Ovary (tissue), 3 donors: ENCODE measurements around the gene WBP2NL.

Experiments used
- POLR2A ChIP-seq: fragments of 450-650 bp; IDR thresholded peaks from one replicate; pipeline ENCODE4 v1.6.1; 2017; ENCODE audit warnings: antibody characterized with exemption, mild to moderate bottlenecking, moderate library complexity
- TF ChIP-seq, protein P1 (sequence below), 3 donors: fragments of 450-650 bp in 2 of 3; fragments of 200-600 bp in 1 of 3; IDR thresholded peaks; one replicate each; pipeline versions ENCODE4 v1.5.1 to v1.8.0; 2016 to 2022; ENCODE audit warnings: antibody characterized with exemption in 3 of 3, mild to moderate bottlenecking in 1 of 3
- donor health status: DM: no; HTN: no; CAD: no.

DNA sequence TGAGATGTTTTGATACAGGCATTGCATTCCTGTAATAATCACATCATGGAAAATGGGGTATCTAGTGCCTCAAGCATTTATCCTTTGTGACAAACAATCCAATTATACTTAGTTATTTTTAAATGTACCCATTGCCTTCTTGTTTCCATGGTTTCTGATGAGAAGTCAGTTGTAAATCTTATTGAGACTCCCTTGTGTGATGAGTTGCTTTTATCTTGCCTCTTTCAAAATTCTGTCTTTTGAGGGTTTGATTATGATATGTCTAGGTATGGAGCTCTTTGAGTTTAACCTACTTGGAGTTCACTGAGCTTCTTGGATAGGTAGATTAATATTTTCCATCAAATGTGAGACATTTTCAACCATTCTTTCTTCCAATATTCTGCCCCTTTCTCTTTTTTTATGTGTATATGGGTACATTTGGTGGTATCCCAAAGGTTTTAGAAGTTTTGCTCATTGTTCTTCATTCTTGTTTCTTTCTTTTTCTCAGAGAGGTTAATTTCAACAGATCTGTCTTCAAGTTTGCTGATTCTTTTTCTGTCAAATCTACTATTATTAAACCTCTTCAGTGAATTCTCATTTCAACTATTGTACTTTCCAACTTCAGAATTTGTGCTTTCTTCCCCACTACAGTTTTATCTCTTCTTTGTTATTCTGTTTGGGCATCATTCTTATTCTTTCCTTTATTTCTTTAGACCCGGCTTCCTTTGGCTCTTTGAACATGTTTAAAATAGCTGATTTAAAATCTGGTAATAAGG, 58.3 kb downstream of the WBP2NL start:
- TF ChIP-seq, protein P1, sequence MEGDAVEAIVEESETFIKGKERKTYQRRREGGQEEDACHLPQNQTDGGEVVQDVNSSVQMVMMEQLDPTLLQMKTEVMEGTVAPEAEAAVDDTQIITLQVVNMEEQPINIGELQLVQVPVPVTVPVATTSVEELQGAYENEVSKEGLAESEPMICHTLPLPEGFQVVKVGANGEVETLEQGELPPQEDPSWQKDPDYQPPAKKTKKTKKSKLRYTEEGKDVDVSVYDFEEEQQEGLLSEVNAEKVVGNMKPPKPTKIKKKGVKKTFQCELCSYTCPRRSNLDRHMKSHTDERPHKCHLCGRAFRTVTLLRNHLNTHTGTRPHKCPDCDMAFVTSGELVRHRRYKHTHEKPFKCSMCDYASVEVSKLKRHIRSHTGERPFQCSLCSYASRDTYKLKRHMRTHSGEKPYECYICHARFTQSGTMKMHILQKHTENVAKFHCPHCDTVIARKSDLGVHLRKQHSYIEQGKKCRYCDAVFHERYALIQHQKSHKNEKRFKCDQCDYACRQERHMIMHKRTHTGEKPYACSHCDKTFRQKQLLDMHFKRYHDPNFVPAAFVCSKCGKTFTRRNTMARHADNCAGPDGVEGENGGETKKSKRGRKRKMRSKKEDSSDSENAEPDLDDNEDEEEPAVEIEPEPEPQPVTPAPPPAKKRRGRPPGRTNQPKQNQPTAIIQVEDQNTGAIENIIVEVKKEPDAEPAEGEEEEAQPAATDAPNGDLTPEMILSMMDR (IDR thresholded peaks at IDR 0.05), result no peak
- TF ChIP-seq POLR2A, result no peak
